SK-N-MC (cell line): ENCODE data around the gene PIGH.
A peak's percentile ranks its signal among the peaks of the same experiment; 100 is the strongest.
"Not testable (repeated sequence)": the region's sequence is repeated elsewhere in the genome, so short reads cannot be mapped to it uniquely, and the experiment has no call there.

Source experiments
- DNase-seq: peaks from one replicate; pipeline ENCODE4 v3.0.0-alpha.2; 2011; ENCODE audit warnings: low read depth, low spot score
- H3K27ac ChIP-seq: fragments of 200-600 bp; sonication (generic); 2 replicates; pipeline ENCODE4 v1.5.1; 2016; ENCODE audit warnings: mixed run types
- H3K36me3 ChIP-seq: fragments of 200-600 bp; sonication (generic); 2 replicates; pipeline ENCODE4 v1.6.1; 2017; ENCODE audit warnings: antibody characterized with exemption, low read length, mixed read lengths; ENCODE audit not compliant: insufficient read depth
- H3K4me3 ChIP-seq: fragments of 200-600 bp; sonication (generic); 2 replicates; pipeline ENCODE4 v1.5.1; 2016
- H3K9ac ChIP-seq: fragments of 200-600 bp; sonication (generic); 2 replicates; pipeline ENCODE4 v1.8.0; 2017; ENCODE audit warnings: mixed run types, mixed read lengths; ENCODE audit not compliant: insufficient read length
- H3K9me3 ChIP-seq: fragments of 200-600 bp; sonication (generic); 2 replicates; pipeline ENCODE4 v1.6.1; 2017; ENCODE audit warnings: low read depth, mild to moderate bottlenecking, antibody characterized with exemption, low read length, moderate library complexity, mixed read lengths
- EZH2 ChIP-seq: fragments of 200-600 bp; sonication (generic); IDR thresholded peaks from one replicate; pipeline ENCODE4 v1.6.1; 2017; ENCODE audit warnings: antibody characterized with exemption
- FOXP2 ChIP-seq: optimal IDR thresholded peaks from 2 replicates; pipeline ENCODE3; 2011; ENCODE audit warnings: mild to moderate bottlenecking, moderate library complexity; ENCODE audit not compliant: insufficient read depth; ENCODE audit errors: extremely low read length, control extremely low read depth
- POLR2AphosphoS5 ChIP-seq: IDR thresholded peaks from 2 replicates; pipeline ENCODE4 v1.6.1; 2012; ENCODE audit warnings: mild to moderate bottlenecking, low read depth, low read length, borderline replicate concordance

PIGH gene

DNA sequence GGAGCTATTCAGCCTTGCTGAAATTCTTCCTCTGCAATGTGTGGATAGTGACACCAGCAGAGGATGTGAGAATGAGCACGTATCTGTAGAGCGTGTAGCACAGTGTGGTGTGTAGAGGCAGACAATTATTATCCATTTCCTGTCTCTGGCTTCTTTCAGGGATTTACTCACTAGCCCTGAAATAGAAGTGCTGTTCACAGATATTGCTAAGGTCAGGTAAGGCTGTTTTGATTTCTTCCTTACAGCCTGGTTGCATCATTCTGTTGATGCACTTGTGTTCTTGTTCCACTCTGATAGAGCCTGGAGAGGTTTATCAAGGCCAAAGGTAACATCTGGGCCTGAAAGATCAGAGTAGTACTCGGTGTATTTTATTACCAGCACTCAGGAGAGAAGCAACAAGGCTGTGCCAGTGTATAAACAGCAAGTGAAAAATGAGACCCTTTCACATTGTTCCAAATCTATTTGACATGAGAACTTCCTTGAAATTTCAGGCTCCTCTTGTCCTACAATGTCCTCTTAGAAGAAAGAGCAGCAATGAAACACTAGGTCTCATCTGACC is 36.4 kb upstream of the PIGH start:
- Histone ChIP-seq H3K27ac (peak overlapping the region; percentile 60; the same call in 1 of the 2 replicates), H3K9ac (peak overlapping the region; percentile 45), H3K36me3 (no peaks in the 10 kb centered on the region), H3K4me3 (no peak overlapping the region), H3K9me3 (no peaks in the 10 kb centered on the region)
- TF ChIP-seq FOXP2 (no peak), EZH2 (no peak), POLR2AphosphoS5 (no peak)
- DNase-seq: no peak

DNA sequence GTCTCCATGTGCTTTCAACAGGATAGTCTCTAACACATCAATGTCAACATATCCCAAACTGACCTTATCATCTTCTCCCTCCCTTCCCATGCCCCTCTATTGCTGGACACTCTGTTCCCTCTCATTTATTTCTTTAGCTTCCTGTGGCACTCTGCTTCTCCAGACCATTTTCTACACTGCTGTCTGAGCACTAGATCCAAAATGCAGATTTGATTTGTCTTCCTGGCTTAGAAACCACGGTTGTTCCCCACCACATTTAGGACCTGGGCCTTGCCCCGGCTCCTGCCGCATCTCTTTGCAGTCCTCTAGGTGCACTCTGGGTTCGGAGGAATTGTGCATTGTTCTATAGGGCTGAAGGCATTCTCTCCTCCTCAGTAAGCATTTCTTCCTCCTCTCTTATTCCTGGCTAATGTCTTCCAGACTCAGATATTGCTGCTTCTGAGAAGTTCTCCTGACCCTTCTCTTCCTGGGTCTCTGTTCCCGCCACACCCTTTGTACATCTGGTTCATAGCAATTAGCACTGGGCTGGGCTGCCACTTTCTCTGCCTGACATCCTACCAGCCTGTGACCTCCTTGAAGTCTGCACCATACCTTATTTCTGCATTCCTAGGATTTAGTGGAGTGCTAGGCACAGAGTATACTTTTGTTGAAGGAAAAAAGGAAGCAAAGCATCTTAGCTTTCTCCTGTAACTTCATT is 33.5 kb upstream of the PIGH start:
- no peak overlapping the region for H3K9ac ChIP-seq
- H3K9me3 ChIP-seq: no peaks in the 10 kb centered on the region
- TF ChIP-seq POLR2AphosphoS5 (no peak), FOXP2 (no peak), EZH2 (no peak)
- H3K36me3 ChIP-seq: no peaks in the 10 kb centered on the region
- H3K4me3 ChIP-seq: no peak overlapping the region
- no peak overlapping the region for H3K27ac ChIP-seq
- DNase-seq: no peak

DNA sequence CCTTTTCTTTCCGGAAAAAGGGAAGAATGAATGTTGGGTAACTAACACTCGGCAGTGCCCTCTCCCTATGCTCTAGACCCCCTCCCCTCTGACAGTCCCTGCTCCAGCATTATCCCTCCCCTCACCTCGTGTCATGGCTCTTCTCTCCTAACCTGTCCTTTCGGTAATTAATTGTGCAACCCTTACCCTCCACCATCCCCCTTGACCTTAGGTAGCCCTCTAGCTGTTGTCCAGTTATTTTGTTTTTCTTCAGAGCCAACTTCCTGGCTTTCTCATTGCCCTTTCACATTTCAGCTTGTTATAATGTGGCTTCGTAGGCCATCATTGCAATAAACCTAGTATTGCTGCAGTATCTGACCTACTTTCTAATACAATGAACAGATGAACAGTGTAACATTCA is 30.9 kb upstream of the PIGH start:
- DNase-seq: no peak
- TF ChIP-seq FOXP2 (no peak), EZH2 (no peak), POLR2AphosphoS5 (no peak)
- Histone ChIP-seq H3K27ac (no peak overlapping the region), H3K9ac (no peak overlapping the region), H3K9me3 (no peaks in the 10 kb centered on the region), H3K4me3 (no peak overlapping the region), H3K36me3 (no peaks in the 10 kb centered on the region)

DNA sequence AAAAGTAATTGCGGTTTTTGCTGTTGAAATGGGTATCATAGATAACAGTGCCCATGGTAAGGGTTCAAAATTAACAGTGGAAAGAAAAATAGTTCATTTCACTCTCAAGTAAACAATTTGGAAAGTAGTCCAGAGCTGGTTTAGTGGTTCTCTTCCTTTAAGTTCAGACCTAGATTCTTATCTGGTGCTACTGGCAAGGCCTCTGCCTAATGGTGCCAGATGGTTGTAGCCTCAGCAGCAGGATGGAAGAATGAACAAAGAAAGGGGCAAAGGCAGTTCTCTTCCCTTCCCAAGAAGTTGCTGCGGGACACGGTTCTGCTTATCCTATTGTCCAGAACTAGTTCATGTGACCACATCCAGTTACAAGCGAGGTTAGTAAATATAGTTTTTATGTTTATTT is 30.1 kb upstream of the PIGH start:
- H3K4me3 ChIP-seq: no peak overlapping the region
- DNase-seq: no peak
- TF ChIP-seq EZH2 (no peak), POLR2AphosphoS5 (no peak), FOXP2 (no peak)
- no peaks in the 10 kb centered on the region for H3K9me3 ChIP-seq
- H3K9ac ChIP-seq: no peak overlapping the region
- H3K36me3 ChIP-seq: no peaks in the 10 kb centered on the region; the same call in 1 of the 2 replicates
- no peak overlapping the region for H3K27ac ChIP-seq

DNA sequence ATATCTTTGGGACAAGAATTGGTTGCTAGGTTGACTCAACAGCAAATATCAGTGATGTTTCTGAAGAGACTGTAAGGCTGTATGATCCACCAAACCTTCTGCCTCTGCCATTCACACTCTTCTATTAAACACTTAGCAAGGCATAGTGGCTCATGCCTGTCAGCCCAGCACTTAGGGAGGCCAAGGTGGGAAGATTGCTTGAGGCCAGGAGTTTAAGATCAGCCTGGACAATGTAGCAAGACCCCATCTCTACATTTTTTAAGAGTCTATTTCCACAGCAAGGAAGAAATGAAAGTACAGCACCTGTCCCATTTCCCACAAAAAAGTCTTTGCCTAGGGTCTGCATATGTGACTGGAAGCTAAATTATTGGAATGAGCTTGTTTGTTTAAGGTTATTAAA is 27.5 kb upstream of the PIGH start:
- no peak for DNase-seq
- Histone ChIP-seq H3K36me3 (peaks cover 14% of the 10 kb centered on the region), H3K27ac (no peak overlapping the region), H3K9me3 (no peaks in the 10 kb centered on the region), H3K4me3 (no peak overlapping the region), H3K9ac (no peak overlapping the region)
- TF ChIP-seq FOXP2: no peak
- TF ChIP-seq POLR2AphosphoS5: no peak
- TF ChIP-seq EZH2: no peak

DNA sequence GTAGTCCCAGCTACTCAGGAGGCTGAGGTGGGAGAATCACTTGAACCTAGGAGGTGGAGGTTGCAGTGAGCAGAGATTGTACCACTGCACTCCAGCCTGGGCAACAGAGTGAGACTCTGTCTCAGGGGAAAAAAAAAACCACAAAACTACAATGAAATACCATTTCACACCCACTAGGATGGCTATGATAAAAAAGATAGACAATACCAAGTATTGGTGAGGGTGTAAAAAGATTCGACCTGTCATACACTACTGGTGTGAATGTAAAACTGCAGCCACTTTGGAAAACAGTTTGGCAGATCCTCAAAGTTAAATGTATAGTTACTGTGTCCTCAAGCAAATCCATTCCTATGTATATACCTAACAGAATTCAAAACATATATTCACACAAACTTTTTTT is 26.1 kb upstream of the PIGH start:
- H3K36me3 ChIP-seq: peaks cover 14% of the 10 kb centered on the region
- not testable (repeated sequence) for H3K9me3 ChIP-seq, H3K4me3 ChIP-seq, H3K27ac ChIP-seq, DNase-seq, H3K9ac ChIP-seq

DNA sequence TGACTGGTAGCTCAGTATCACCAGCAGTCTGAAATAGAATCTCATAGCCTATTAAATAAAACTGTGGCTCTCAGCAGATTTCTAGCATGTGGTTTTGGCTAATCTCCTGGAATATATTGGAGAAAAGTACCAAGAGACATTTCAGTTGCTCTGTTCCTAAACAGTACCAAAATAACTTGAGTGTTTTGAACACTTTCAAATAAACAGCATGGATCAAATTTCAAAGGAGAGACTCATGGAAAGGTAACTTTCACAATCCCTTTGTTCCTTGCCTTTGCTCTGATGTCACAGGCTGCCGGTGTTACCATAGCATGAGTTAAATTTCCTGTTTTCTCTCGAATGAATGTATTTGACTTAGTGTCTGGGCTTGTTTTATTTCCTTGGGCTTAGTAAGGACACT is 23.0 kb upstream of the PIGH start:
- H3K9ac ChIP-seq: peak overlapping the region; percentile 71
- H3K4me3 ChIP-seq: peak overlapping the region; percentile 72
- peak overlapping the region; percentile 97 for H3K27ac ChIP-seq
- TF ChIP-seq EZH2: no peak
- TF ChIP-seq FOXP2: no peak
- no peak; the same call in 1 of the 2 replicates for TF ChIP-seq POLR2AphosphoS5
- peaks cover 14% of the 10 kb centered on the region for H3K36me3 ChIP-seq
- no peaks in the 10 kb centered on the region for H3K9me3 ChIP-seq
- DNase-seq: peak; percentile 66

DNA sequence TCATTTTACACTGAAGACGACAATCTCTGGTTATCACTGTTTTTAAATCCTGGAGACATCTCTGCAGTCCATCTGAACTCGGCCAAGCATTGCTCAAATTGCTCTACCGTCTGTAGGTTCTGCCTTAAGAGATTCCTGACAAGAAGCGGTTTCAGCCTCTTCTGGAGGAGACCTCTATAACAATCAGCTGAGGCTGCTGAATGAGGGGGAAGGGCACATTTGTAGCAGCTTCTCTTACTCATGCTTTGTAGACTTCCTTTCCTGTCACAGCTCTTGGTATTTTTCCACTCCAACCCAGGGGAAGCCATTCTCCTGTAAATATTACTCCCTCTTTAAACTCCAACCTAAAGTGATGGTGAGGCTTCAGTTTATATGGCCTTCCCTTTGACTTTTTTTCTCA is 22.6 kb upstream of the PIGH start:
- TF ChIP-seq POLR2AphosphoS5: peak; percentile 19; the same call in 1 of the 2 replicates
- no peak for TF ChIP-seq EZH2
- Histone ChIP-seq H3K27ac (peak overlapping the region; percentile 97), H3K36me3 (peaks cover 14% of the 10 kb centered on the region), H3K9ac (peak overlapping the region; percentile 71), H3K9me3 (no peaks in the 10 kb centered on the region), H3K4me3 (peak overlapping the region; percentile 72)
- DNase-seq: peak; percentile 76

DNA sequence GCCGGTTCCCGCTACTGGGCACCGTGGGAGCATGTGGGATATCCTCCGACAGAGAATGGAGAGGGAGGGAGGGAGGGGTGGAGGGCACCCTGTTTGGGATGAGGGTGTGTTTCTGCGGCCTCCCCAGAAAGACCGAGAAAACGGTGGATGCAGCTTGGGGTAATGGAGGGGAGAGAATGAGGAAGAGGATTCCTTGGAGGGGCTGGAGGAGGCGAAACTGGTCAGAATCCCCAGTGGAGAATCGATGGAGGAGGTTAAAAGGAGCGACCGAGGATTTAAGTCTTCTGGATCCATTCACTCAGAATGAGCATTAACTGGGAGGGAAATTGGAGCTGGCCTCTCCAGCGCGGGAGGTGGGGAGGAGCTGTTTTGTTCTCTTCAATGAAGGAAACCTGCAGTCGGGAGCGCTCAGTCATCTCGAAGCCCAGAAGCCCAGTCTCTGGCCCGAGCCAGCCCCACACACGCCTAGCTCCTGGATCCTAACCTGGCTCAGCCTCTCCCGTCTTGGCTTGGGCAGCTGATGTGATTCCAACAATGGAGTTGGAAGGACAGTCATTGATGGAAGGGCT is 20.2 kb upstream of the PIGH start:
- Histone ChIP-seq H3K27ac (no peak overlapping the region), H3K9me3 (no peaks in the 10 kb centered on the region), H3K36me3 (peaks cover 14% of the 10 kb centered on the region), H3K4me3 (peak overlapping the region; percentile 90), H3K9ac (peak overlapping the region; percentile 77)
- DNase-seq: no peak
- TF ChIP-seq EZH2 (no peak), FOXP2 (no peak), POLR2AphosphoS5 (no peak)
